ENCODE data around the gene NSD2.

Gene NSD2
- long read RNA-seq, partial matches to known transcripts: 22 of 46 reads
- long read RNA-seq, other reads (novel, unspliced or antisense): 19 of 46 reads

DNA sequence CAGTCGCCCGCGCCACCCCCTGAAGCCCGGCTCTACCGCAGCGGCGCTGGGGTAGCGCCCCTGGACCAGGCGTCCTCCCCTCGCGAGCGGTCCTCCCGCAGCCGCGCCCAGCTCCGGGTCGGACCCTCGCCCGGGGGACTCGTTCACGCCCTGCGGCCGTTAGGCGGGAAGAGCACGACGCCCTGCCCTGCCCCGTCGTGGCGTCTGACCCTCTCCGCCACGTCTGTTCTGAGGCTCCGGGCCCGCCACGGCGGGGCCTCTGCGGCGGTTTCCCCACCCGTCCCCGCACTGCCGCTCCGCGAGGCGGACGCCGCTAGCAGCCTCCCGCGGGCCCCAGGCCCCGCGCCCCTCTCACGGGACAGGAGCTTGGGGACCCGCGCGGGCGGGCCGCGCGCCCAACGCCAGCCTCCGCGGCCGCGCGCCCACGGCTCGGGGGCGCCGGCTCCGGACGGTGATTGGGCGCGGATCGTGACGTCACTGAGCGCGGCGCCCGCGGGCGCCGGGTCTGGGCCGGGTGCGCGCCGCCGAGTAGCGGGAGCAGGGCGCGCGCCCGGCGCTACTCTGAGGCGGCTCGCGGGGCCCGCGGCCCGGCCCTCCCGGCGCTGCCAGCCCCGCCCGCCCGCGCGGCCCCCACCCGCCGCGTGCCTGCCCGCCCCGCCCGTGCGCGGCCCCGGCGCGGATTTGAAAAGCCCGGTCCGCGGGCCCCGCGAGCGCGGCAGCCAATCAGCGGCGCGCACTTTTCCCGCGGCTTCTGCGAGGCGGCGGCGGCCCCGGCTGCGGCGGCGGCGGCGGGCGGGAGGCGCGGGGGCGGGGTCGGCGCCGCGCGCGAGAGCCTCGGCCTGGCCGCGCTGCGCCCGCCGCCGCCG, at the start of gene NSD2:
NSD2 (plus strand) TSS at position 816 of the 866 bp plus-strand sequence. CDS start 29,262 bp downstream, outside the sequence.
- Histone ChIP-seq H3K27ac (replicated peaks) (peak within 1 kb of the TSS; percentile 99), H3K27me3 (ENCODE audit: insufficient read depth, poor library complexity, severe bottlenecking) (no peaks in the 10 kb centered on the region), H3K4me3 (replicated peaks; ENCODE audit: insufficient read depth, low read length) (peak within 1 kb of the TSS; percentile 65)
- TF ChIP-seq SPI1 (IDR thresholded peaks at IDR 0.05; ENCODE audit: borderline replicate concordance, low read depth) (no peak), POLR2AphosphoS5 (IDR thresholded peaks at IDR 0.05; ENCODE audit: low read depth) (peak; percentile 92; the same call in 1 of the 2 replicates)
- TF ChIP-seq, protein P1, sequence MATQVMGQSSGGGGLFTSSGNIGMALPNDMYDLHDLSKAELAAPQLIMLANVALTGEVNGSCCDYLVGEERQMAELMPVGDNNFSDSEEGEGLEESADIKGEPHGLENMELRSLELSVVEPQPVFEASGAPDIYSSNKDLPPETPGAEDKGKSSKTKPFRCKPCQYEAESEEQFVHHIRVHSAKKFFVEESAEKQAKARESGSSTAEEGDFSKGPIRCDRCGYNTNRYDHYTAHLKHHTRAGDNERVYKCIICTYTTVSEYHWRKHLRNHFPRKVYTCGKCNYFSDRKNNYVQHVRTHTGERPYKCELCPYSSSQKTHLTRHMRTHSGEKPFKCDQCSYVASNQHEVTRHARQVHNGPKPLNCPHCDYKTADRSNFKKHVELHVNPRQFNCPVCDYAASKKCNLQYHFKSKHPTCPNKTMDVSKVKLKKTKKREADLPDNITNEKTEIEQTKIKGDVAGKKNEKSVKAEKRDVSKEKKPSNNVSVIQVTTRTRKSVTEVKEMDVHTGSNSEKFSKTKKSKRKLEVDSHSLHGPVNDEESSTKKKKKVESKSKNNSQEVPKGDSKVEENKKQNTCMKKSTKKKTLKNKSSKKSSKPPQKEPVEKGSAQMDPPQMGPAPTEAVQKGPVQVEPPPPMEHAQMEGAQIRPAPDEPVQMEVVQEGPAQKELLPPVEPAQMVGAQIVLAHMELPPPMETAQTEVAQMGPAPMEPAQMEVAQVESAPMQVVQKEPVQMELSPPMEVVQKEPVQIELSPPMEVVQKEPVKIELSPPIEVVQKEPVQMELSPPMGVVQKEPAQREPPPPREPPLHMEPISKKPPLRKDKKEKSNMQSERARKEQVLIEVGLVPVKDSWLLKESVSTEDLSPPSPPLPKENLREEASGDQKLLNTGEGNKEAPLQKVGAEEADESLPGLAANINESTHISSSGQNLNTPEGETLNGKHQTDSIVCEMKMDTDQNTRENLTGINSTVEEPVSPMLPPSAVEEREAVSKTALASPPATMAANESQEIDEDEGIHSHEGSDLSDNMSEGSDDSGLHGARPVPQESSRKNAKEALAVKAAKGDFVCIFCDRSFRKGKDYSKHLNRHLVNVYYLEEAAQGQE (IDR thresholded peaks at IDR 0.05; ENCODE audit: insufficient replicate concordance, low read depth): peak; percentile 52
- DNase-seq (ENCODE audit: low read depth in 1 of 2, low spot score in 1 of 2): peak; percentile 75 to 82

DNA sequence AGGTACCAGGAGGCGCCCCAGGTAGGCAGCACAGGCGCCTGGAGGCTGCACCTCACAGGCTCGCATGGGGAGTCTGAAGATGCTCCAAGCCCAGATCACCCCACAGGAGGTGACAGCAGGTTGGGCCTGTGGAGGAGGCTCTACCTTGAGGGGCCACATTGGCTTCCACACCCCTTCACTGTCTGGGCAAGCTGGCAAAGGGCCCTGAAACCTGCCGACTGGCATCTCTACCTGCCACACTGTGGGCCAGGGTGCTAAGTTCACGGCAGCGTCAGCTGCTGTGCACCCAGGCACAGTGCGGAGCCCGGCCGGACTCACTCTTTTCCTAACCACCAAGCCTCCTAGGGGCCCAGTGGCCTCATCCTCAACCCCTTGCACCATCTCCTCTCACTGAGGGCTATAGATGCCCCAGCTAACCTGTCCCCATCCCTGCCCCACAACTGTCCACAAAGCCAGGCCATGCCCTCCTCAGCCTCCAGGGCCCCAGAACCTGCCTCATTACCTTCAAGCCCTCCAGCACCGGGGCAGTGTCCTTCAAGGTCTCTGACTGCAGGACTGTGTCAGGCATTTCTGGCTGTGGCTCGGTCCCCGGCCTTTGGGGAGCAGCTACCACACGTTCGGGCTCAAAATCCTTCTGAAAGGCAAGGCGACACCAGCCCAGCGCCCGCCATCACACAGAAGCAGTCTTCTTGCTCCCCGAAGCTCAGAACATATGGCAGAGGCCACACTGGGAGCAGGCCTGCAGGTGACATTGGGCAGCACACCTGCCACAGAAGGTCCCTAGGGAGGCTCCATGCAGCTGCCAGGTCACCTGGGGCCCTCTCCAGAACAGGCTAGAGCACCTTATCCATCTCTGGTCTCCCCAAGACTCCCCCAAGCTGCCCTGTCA, 49.3 kb upstream of the NSD2 start:
- DNase-seq (ENCODE audit: low read depth in 1 of 2, low spot score in 1 of 2): no peak
- H3K27ac ChIP-seq (replicated peaks): no peak overlapping the region
- no peaks in the 10 kb centered on the region for H3K27me3 ChIP-seq (ENCODE audit: insufficient read depth, poor library complexity, severe bottlenecking)
- H3K4me3 ChIP-seq (replicated peaks; ENCODE audit: insufficient read depth, low read length): no peak overlapping the region
- TF ChIP-seq, protein P2, sequence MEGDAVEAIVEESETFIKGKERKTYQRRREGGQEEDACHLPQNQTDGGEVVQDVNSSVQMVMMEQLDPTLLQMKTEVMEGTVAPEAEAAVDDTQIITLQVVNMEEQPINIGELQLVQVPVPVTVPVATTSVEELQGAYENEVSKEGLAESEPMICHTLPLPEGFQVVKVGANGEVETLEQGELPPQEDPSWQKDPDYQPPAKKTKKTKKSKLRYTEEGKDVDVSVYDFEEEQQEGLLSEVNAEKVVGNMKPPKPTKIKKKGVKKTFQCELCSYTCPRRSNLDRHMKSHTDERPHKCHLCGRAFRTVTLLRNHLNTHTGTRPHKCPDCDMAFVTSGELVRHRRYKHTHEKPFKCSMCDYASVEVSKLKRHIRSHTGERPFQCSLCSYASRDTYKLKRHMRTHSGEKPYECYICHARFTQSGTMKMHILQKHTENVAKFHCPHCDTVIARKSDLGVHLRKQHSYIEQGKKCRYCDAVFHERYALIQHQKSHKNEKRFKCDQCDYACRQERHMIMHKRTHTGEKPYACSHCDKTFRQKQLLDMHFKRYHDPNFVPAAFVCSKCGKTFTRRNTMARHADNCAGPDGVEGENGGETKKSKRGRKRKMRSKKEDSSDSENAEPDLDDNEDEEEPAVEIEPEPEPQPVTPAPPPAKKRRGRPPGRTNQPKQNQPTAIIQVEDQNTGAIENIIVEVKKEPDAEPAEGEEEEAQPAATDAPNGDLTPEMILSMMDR (IDR thresholded peaks at IDR 0.05; ENCODE audit: insufficient read depth, low read length): no peak
- TF ChIP-seq POLR2AphosphoS5 (IDR thresholded peaks at IDR 0.05; ENCODE audit: low read depth): no peak

DNA sequence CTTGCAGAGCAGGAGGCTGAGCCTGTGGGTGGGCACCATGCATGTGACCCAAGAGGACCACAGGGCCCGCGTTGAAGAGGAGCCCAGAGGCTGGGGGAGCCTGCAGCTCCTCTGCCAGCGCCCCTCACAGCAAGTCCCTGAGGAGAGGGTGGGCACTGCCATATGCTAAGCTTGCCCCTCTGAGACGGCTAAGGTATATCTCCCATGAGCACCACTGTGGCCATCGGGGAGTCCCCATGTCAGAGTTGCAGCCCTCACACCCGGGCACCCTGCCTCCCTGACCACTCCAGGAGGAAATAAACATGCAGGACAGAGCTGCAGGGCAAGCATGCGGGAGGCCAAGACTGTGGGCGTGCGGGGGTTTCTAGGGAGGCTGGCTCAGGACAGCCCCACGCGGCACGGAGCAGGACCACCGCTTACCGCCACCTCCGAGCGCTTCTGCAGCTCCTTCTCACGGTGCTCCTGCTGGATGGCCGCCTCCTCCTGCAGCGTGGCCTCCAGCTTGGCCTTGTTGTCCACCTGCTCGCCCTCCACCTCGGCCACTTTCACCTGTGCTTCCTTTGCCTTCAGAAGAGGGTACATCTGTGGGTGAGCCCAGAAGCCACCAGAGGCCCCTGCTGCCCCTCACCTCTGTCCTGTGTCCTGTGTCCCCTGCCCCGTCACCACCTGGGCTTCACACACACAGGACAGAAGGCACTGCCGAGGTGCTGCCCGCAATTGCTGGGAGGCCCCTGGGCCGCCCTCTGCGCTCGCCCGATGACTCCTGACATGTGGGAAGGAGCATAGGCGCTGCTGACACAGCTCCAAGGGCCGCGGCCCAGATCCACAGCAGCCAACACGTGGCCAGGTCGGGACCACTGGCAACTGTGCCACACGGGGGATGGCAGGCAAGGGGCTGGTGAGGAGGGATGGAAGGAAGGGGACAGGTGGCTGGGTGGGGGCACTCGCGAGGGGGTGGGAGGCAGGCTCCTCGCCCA, 48.3 kb upstream of the NSD2 start:
- no peak for DNase-seq (ENCODE audit: low read depth in 1 of 2, low spot score in 1 of 2)
- Histone ChIP-seq H3K4me3 (replicated peaks; ENCODE audit: insufficient read depth, low read length) (no peak overlapping the region), H3K27ac (replicated peaks) (no peak overlapping the region), H3K27me3 (ENCODE audit: insufficient read depth, poor library complexity, severe bottlenecking) (no peaks in the 10 kb centered on the region)
- TF ChIP-seq, protein P1 (IDR thresholded peaks at IDR 0.05; ENCODE audit: insufficient replicate concordance, low read depth): no peak
- TF ChIP-seq POLR2AphosphoS5 (IDR thresholded peaks at IDR 0.05; ENCODE audit: low read depth) (no peak), SPI1 (IDR thresholded peaks at IDR 0.05; ENCODE audit: borderline replicate concordance, low read depth) (no peak), GABPA (IDR thresholded peaks at IDR 0.05; ENCODE audit: low read depth) (no peak)
- TF ChIP-seq, protein P2 (IDR thresholded peaks at IDR 0.05; ENCODE audit: insufficient read depth, low read length): no peak
